ENCODE measurements around the gene SRA1. TPM values are rescaled to one million over a fixed set of nuclear protein-coding genes. Genes with fewer than 3 reads are reported as not detected.

SRA1 gene
- total RNA-seq, 1 donor from 2014 or later: 16.9 TPM

DNA sequence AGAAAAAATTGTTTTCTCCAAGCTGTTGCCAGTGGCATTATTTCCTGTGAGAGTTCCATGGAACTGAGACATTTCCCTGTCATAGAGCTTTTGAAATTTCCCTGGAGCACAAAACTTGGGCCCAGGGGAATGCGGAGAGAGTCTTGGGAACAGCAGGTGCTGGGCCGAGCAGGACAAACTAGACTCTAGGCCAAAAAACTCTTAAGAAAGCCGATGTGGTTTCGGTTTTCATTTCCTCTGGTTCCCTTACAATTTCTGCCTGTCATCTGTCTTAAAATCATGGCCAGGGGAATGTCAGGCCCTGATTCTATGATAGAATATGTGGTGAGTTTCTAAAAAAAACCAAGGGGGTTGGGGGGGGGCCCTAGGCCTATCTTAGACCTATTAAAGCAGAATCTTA is 11.9 kb upstream of the SRA1 start:
- Histone ChIP-seq H3K4me2 (no peak overlapping the region), H3F3A (ENCODE audit: low read depth) (no peaks in the 10 kb centered on the region), H3K27me3 (no peaks in the 10 kb centered on the region), H2AFZ (replicated peaks) (no peak overlapping the region), H3K36me3 (no peaks in the 10 kb centered on the region), H3K9ac (no peak overlapping the region), H3K4me3 (no peak overlapping the region), H3K4me1 (peaks cover 7% of the 10 kb centered on the region), H3K79me2 (ENCODE audit: low read depth) (peaks cover 18% of the 10 kb centered on the region), H4K20me1 (ENCODE audit: low read depth) (no peaks in the 10 kb centered on the region), H3K27ac (no peak overlapping the region), H3K9me3 (ENCODE audit: low read depth) (no peaks in the 10 kb centered on the region)
- no peak overlapping the region for H3K27ac Mint-ChIP-seq
- H3K9me3 Mint-ChIP-seq: no peaks in the 10 kb centered on the region
- no peak for DNase-seq (ENCODE audit: low spot score)
- H3K36me3 Mint-ChIP-seq: peaks cover 11% of the 10 kb centered on the region
- H3K4me3 Mint-ChIP-seq: no peak overlapping the region
- H3K4me1 Mint-ChIP-seq: peaks cover 15% of the 10 kb centered on the region
- no peak for TF ChIP-seq EZH2phosphoT487 (IDR thresholded peaks at IDR 0.05)
- no peak for TF ChIP-seq EZH2 (IDR thresholded peaks at IDR 0.05)
- TF ChIP-seq, protein P1, sequence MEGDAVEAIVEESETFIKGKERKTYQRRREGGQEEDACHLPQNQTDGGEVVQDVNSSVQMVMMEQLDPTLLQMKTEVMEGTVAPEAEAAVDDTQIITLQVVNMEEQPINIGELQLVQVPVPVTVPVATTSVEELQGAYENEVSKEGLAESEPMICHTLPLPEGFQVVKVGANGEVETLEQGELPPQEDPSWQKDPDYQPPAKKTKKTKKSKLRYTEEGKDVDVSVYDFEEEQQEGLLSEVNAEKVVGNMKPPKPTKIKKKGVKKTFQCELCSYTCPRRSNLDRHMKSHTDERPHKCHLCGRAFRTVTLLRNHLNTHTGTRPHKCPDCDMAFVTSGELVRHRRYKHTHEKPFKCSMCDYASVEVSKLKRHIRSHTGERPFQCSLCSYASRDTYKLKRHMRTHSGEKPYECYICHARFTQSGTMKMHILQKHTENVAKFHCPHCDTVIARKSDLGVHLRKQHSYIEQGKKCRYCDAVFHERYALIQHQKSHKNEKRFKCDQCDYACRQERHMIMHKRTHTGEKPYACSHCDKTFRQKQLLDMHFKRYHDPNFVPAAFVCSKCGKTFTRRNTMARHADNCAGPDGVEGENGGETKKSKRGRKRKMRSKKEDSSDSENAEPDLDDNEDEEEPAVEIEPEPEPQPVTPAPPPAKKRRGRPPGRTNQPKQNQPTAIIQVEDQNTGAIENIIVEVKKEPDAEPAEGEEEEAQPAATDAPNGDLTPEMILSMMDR (IDR thresholded peaks at IDR 0.05): no peak
- H3K27me3 Mint-ChIP-seq (ENCODE audit: insufficient read depth, low read depth): peaks cover 11% of the 10 kb centered on the region

DNA sequence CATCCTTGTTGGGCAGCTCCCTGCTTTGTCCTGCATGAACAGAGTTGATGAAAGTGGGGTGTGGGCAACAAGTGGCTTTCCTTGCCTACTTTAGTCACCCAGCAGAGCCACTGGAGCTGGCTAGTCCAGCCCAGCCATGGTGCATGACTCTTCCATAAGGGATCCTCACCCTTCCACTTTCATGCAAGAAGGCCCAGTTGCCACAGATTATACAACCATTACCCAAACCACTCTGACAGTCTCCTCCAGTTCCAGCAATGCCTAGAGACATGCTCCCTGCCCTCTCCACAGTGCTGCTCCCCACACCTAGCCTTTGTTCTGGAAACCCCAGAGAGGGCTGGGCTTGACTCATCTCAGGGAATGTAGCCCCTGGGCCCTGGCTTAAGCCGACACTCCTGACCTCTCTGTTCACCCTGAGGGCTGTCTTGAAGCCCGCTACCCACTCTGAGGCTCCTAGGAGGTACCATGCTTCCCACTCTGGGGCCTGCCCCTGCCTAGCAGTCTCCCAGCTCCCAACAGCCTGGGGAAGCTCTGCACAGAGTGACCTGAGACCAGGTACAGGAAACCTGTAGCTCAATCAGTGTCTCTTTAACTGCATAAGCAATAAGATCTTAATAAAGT is 11.3 kb upstream of the SRA1 start:
- Histone ChIP-seq H4K20me1 (ENCODE audit: low read depth) (no peaks in the 10 kb centered on the region), H3K4me2 (no peak overlapping the region), H3K27ac (no peak overlapping the region), H3K4me1 (peaks cover 9% of the 10 kb centered on the region), H3K9ac (no peak overlapping the region), H3K4me3 (no peak overlapping the region), H3K27me3 (no peaks in the 10 kb centered on the region), H3K79me2 (ENCODE audit: low read depth) (peaks cover 20% of the 10 kb centered on the region), H3F3A (ENCODE audit: low read depth) (no peaks in the 10 kb centered on the region), H3K36me3 (no peaks in the 10 kb centered on the region), H3K9me3 (ENCODE audit: low read depth) (no peaks in the 10 kb centered on the region), H2AFZ (replicated peaks) (no peak overlapping the region)
- Mint-ChIP-seq H3K4me1 (peaks cover 20% of the 10 kb centered on the region), H3K4me3 (no peak overlapping the region), H3K27ac (no peak overlapping the region), H3K9me3 (no peaks in the 10 kb centered on the region), H3K36me3 (peaks cover 11% of the 10 kb centered on the region), H3K27me3 (ENCODE audit: insufficient read depth, low read depth) (peaks cover 10% of the 10 kb centered on the region)
- no peak for TF ChIP-seq EZH2phosphoT487 (IDR thresholded peaks at IDR 0.05)
- TF ChIP-seq, protein P1 (IDR thresholded peaks at IDR 0.05): no peak
- no peak for TF ChIP-seq EZH2 (IDR thresholded peaks at IDR 0.05)
- no peak for DNase-seq (ENCODE audit: low spot score)

DNA sequence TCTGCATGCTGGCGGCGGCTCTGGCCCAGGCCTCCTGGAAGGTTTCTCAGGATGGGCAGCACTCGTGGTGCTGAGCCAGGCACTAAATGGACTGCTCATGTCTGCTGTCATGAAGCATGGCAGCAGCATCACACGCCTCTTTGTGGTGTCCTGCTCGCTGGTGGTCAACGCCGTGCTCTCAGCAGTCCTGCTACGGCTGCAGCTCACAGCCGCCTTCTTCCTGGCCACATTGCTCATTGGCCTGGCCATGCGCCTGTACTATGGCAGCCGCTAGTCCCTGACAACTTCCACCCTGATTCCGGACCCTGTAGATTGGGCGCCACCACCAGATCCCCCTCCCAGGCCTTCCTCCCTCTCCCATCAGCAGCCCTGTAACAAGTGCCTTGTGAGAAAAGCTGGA is 10.6 kb upstream of the SRA1 start:
- Mint-ChIP-seq H3K36me3 (peaks cover 11% of the 10 kb centered on the region), H3K9me3 (no peaks in the 10 kb centered on the region), H3K27ac (no peak overlapping the region), H3K4me3 (peak overlapping the region; percentile 41), H3K4me1 (peaks cover 26% of the 10 kb centered on the region), H3K27me3 (ENCODE audit: insufficient read depth, low read depth) (peaks cover 7% of the 10 kb centered on the region)
- peaks cover 23% of the 10 kb centered on the region for H3K79me2 ChIP-seq (ENCODE audit: low read depth)
- DNase-seq (ENCODE audit: low spot score): no peak
- no peak overlapping the region for H3K9ac ChIP-seq
- no peaks in the 10 kb centered on the region for H3K36me3 ChIP-seq
- no peaks in the 10 kb centered on the region for H3K9me3 ChIP-seq (ENCODE audit: low read depth)
- no peak overlapping the region for H3K27ac ChIP-seq
- no peaks in the 10 kb centered on the region for H3K27me3 ChIP-seq
- no peak overlapping the region for H3K4me2 ChIP-seq
- TF ChIP-seq, protein P1 (IDR thresholded peaks at IDR 0.05): no peak
- no peak for TF ChIP-seq EZH2 (IDR thresholded peaks at IDR 0.05)
- no peak for TF ChIP-seq EZH2phosphoT487 (IDR thresholded peaks at IDR 0.05)
- H2AFZ ChIP-seq (replicated peaks): no peak overlapping the region
- no peak overlapping the region for H3K4me3 ChIP-seq
- H3F3A ChIP-seq (ENCODE audit: low read depth): no peaks in the 10 kb centered on the region
- peaks cover 12% of the 10 kb centered on the region for H3K4me1 ChIP-seq
- H4K20me1 ChIP-seq (ENCODE audit: low read depth): no peaks in the 10 kb centered on the region

Measured in neural progenitor cell (in vitro differentiated cells).